Stimulated activated naive CD4-positive, alpha-beta T cell treated with Interleukin-2 at 50 U/mL for 16 hours (primary cell): Measurements from ENCODE around the gene PRG2.
"Not testable (repeated sequence)": the region's sequence is repeated elsewhere in the genome, so short reads cannot be mapped to it uniquely, and the experiment has no call there.

Source experiments
- DNase-seq: peaks from one replicate; lab custom pipeline; 2025; lab: John Stamatoyannopoulos, UW

Gene PRG2

DNA sequence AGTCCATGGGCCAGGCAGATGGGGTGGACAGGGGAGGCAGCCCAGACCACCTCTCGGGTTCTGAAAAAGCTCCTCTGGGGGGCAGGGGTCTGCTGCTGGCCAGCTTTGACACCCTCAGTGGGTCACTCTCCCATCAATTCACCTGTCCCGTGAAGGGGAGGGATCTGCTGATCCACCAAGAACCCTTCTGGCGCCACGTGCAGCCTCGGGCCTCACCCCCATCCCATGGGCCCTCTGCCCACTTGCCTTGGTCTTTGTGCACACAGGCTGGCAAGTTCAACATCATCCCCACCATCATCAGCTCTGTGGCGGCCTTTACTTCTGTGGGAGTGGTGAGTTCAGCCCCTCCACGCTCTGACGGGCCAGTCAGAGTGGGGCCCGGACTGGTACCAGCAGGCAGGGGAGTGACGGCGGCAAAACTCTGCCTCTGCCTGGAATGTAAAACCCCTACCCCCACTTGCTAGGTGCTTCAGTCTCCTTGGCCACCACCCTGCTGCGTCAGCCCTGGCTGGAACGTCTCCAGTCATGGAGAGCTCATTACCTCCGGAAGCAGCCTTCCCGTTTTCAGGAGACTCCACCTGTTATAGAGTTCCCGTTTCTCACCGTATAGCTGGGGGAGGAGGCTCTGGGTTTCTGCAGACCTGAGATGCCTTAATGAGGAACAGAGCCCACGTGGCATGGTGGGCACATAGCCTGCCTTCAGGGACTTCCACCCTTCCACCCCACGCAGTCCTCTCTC lies 22.2 kb downstream of the PRG2 start:
- no peak for DNase-seq

DNA sequence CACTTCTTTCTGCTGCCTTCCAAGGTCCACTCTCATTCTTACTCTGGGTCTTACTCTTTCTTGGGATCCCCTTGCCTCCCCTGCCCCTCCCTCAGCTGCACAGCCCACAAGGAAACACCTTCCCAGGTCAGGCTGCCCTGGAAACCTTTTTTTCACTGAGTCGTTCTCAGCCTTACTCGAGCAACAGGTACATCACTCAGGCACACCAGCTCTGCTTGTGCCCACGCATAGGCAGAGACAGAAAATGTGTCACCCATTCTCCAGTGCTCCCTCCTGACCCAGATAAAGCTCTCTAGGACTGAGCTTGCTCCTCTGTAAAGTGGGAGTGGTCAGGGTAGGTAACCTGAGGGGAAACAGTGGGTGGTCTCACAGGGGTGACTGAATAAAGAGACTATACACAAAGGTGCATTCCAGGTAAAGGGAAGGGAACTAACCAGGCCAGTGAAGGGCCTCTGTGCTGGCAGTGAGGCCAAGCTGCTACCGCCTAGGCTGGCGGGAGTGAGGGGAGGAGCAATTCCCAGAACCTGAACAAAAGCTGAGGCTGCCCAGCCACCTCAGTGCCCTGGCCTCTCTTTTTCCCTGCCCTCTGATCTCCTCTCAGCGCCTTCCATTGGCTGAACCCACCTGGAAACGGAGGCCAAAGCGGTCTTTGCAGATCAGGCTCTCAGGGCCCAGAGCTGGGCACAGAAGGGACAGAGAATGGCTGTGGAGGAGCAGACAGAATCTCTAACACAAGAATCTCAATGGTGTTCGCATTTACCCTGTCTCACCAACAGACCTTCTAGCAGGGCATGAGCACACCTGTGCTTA lies 25.4 kb downstream of the PRG2 start:
- no peak for DNase-seq

DNA sequence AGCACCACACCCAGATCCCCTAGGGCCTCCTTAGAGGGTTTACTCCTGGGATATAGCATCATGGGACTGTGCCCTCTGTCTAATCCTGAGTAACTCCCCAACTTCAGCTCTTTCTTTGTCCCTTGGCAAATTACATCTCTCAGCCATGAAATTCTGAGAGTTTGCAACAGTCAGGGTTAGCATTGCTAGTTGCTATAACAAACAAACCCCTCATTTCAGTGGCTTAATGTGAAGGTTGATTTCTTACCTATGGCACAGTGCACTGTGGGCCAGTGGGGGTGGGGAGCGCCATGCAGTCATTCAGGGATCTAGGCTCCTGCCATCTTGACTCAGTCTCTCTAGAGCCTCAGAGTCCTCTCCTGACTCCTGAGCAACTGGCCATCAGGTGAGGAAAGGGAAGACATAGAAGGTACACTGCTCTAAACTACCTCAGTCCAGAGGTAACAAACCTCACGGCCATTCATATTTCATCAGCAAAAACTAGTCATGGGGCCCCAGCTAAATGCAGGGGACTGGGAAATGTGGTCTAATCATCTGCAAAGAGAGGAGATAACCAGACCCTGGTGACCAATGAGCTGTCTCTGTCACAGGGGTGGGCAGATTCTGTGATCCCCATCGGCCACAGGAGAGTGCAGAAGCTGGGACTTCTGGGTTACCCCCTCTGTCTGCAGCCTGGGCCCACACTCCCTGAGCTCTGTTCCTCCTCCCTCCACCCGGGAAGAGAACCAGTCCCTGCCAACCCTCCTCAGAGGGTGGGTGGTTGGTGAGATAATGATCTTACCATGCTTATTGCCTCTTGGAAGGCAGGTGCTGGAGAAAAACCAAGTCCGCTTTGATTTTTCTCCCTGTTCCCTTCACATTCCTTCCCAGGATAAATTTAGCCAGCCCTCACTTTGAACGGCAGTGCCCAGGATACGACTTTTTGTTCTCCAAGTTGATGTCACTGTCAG lies 27.0 kb downstream of the PRG2 start:
- DNase-seq = no peak

DNA sequence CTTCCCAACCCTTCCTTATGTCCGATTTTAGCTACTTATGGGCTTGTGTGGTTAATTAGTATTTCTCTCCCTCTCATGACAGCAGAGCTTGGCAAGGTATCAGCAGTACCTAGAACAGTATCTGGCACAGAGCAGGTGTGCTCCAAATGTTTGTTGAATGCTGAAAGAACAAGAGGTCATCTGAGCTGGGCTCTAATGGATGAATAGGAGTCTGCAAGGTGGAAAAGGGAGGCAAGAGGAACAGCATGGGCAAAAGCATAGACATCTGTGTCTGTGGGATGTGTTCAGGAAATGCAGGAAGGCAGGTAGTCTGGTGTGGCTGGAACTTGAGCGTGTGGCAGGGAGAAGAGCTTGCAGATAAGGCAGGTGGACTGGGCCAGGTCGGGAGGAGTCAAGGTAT lies 28.5 kb downstream of the PRG2 start:
- no peak for DNase-seq

DNA sequence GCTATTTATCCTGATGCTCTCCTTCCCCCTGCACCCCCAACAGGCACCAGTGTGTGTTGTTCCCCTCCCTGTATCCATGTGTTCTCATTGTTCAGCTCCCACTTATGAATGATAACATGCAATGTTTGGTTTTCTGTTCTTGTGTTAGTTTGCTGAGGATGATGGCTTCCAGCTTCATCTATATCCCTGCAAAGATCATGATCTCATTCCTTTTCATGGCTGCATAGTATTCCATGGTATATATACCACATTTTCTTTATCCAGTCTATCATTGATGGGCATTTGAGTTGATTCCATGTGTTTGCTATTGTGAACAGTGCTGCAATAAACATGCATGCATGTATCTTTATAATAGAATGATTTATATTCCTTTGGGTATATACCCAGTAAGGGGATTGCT lies 29.0 kb downstream of the PRG2 start:
- DNase-seq = not testable (repeated sequence)

DNA sequence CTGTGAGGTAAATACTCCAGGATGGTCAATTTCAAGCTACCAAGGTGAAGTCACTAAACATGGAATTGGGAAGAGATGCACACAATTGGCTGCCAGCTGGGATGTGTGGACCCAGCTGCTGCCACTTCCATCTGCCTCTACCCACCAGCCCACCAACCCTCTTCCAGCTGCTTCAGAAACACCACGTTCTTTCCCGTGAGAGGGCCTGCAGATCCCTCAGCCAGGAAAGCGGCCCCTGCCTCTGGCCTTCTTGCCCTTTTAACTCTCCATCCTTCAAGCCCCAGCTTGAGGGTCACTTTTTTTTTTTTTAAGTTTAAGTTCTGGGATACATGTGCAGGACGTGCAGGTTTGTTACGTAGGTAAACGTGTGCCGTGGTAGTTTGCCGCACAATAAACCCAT lies 29.5 kb downstream of the PRG2 start:
- no peak for DNase-seq

DNA sequence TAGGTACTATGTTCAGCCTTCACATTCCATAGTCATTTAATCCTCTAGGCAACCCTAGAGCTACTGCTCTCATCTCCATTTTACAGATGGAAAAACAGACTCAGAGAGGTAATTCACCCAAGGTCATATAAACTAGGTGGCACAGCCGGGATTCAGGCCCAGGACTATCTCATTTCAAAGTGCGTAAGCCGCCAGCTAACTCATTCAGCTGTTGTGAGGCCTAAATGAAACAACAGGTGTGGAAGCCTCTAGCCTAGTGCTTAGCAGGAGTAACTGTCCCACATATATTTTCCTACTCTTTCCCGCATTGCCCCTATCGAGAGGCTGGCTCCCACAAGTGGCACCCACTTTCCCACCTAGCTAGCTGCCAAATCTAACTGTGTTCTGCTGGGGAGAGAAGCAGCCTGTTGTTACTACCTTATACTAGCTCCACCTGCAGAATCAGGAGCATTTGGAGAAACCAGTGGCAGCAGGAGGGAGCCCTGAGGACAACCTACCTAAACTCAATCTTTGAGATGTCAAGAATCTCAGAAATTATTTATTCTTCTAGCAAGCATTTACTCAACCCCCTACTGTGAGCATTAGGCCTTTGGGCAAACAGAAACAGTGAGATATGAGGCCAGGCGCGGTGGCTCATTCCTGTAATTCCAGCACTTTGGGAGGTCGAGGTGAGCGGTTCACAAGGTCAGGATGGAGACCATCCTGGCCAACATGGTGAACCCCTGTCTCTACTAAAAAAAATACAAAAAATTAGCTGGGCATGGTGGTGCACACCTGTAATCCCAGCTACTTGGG lies 30.4 kb downstream of the PRG2 start:
- DNase-seq = no peak

DNA sequence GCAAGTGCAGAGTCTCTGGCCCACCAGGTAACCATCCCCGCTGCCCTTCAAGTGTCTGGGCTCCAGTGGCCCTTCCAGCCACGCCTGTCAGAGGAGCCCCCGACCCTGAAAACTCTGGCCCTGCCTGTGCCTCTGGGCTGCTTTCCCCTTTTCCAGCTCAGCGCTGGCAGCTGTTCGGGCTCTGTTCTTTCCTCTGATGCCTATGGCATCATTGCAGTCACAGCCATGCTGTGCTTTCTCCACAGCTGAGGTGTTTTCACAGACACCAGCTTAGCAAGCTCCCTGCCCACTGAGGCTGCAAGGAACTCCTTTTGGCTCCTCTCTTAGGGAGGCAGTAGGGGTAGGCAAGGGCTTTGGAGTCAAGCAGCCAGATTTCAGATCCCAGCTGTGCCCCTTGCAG lies 31.1 kb downstream of the PRG2 start:
- no peak for DNase-seq

DNA sequence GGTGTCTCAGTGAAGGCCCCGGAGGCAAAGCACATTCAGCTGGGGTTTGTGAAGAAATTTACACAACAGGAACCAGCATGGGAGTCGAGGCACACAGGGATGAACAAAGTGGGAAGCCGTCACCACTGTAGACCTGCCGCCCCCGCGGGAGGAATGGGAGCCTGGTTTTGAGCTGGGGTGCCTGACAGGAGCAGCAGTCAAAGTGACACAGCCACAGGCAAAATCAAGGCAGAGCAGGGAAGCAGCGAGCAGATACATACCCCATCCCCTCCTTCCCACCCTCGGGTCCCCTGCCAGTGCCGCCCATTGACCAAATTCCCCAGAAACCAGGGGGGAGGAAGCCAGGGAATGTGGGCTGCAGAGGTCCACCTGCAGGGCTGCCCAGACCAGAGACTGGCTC lies 31.5 kb downstream of the PRG2 start:
- DNase-seq = no peak

DNA sequence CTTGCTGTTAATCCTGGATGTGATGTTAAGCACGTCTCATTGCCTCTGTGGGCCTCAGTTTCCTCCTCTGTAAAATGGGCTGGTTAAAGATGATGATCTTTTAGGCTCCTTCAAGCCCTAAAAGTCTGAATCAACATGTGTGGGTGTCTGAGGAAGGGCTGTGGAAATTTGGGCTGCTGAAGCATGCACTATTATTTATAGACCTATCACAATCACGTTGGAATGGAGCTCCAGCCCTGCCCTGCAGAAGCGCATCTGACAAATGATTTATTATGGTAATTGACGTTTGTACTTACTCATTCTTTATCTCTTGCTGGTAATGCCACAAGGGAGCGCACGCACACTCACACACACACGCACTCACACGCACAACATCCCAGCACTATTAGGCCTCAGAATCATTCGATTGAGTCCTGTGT lies 31.9 kb downstream of the PRG2 start:
- no peak for DNase-seq

DNA sequence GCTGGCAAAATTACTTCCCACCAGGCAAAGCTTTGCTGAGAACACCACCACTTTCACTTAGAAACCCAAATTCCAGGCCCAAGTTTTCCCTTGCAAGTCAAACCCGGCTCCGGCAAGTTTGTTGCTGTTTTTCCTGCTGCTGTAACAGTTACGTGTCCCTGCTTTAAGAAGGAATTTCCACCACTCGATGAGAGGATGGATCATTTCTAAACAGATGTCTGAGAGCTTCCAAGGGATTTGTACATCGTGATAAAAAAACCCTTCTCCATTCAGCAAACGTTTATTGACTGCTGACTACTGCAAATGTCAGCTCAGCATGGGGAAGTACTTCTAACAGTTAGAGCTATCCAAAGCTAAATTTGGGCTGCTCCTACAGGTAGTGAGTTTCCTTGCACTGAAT lies 32.6 kb downstream of the PRG2 start:
- DNase-seq = no peak

DNA sequence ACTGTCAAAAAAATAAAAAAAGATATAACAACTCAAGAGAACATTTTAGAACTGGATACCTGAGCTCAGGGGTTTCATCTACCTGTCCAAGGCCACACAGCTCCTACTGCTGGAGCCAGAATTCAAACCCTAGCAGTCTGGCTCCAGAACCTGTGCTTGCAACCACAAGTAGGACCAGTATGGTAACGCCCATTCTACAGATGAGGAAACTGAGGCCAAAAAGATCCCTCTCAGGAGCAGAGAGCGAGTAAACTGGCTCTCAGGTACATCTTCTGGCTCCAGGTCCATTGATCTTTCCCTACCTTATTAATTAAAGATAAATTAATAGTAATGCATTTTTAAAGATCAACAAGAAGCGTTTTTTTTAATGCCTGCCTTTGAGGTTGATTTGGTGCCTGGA lies 33.1 kb downstream of the PRG2 start:
- no peak for DNase-seq

DNA sequence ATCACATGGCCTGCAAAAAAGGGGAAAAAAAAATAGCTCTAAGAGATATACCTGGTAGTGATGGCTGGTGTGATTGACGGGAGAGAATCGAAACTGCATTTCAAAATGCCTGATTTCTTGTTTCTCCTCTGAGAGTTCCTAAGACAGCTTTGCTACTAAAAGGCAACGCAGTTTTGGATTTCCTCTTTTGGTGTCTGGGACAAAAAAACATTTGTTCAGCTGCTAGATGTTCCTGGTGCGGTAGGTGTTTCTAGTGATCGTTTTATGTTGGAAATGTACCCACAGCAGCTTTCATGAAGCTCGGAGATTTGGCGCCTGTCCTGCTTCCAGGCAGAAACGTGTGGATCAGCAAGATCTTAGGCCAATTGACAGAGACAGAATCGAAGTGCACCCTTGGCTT lies 34.2 kb downstream of the PRG2 start:
- no peak for DNase-seq

DNA sequence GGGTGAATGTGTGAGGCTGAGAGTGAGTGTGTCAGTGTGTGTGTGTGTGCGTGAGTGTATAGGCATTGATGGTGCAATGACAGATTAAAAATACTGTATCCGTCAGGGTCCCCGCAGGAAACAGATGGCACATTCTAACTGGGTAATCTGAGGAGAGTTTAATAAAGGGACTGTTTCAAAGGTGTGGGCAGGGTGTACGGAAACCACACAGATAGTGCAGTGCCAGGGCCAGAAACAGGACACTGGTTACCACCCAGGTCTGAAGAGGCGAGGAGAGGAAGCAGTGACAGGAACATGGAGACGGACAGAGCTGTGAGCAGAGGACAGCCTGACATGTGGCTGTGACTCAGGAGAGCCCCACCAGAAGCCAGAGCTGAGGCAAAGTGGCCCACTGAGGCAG lies 35.8 kb downstream of the PRG2 start:
- DNase-seq = no peak

DNA sequence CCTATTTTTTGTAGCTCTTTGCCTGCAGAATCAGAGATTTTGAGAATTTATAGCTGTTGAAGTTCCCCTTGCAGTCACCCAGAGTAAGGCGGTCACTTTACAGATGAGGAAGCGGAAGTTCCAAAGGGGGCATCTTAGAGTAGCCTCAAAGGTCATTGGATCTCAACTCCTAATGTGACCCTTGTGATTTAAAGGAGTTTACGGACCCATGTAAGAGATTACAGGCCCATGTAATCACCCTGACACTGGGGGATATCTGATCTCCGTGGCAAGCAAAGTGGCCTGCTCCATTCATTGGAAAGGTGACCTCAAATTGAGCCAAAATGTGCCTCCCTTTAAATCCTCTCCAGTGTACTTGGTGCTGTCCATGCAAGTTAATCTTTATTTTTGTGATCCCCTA lies 36.6 kb downstream of the PRG2 start:
- no peak for DNase-seq

DNA sequence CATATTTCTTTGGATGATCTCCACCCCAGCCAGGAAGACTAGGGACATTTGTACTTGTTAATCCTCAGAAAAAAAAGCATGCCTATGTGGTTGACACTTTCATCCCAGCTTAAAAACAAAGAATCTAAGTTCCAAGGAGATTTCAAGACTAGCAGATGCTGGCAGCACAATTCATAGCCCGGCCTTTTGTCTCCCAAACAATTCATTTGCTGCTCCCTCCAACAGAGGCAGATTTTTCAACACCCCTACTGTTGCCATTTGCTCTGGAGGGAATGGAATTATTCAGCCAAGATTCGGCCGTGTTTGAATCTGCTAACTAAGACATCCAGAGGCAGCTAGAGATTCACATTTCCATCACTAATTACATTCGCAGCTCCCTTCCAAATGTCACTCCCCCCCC lies 37.0 kb downstream of the PRG2 start:
- DNase-seq = no peak

DNA sequence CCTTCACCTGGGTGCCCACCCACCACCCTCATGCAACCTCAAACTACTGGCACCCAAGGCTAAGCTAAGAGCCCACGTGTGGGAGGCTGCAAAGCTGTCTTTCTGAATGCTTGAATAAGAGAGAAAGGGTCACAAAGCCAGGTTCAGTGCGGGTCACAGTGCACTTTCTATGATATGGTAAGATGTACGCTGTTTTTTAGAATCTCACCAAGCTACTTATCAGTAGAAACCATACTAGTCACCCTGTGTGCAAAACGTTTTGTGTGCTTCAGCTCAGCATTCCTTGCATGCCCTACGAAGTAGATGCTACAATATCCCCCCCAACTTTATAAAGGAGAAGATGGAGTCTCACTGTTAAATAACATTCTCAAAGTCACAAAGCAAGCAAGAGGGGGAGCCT lies 37.4 kb downstream of the PRG2 start:
- DNase-seq = no peak

DNA sequence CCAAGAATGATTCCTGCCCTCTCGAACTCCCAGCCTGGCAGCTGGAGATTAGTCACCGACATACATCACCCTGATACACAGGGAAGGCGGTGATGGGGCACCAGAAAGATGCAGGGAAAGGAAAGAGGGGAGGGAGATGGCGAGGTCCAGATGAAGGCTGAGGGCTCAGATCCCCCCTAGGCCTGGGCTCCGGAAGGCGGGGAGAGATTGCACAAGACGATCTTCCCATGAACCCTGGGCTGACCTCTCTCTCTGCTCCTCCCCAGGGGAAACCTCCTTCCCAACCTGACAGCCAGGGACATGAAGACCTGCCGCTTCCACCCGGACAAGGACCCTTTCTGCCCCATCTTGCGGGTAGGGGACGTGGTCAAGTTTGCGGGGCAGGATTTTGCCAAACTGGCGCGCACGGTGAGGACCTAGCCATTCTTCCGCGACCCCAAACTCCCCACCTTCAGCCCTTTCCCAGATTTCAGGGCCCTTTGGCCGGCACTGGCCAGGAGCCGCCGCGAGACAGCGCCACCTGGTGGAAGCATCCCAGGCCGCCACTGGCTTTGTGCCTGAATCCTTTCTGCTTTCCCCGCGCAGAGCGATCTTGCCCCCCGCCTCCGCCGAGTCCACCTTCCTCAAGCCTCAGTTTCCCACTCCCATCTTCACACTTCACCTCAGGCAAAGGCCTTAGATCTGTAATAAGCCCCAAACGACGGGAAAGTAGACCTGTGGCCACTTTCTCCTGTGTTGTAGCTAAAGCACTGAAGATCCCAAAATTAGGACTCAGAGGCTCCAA lies 40.8 kb downstream of the PRG2 start:
- DNase-seq = peak; percentile 52

DNA sequence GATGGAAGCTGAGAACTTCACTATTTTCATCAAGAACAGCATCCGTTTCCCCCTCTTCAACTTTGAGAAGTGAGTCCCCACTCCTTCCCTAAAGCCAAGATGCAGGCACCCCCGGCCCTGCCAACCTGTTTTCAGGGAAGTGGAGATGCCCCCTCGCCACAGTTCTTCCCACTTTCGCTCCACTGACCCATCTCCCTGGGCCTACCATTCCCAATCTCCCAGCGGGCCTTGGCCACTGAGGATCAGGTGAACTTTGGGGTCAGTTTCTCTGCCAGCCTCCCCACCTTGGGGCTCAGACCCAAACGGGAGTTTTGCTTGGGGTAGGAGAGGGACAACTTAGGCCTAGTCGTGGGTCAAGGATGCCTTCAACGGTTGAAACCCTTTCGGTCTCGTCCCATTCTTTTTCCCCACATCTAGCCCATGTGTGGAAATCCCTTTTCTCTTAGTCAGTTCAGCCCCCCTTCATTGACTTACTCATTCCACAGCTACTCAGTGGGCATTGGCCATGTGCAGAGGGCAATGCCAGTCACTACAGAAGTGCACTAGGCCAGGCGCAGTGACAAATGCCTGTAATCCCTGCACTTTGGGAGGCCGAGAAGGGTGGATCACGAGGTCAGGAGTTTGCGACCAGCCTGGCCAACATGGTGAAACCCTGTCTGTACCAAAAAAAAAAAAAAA lies 41.7 kb downstream of the PRG2 start:
- DNase-seq = no peak

DNA sequence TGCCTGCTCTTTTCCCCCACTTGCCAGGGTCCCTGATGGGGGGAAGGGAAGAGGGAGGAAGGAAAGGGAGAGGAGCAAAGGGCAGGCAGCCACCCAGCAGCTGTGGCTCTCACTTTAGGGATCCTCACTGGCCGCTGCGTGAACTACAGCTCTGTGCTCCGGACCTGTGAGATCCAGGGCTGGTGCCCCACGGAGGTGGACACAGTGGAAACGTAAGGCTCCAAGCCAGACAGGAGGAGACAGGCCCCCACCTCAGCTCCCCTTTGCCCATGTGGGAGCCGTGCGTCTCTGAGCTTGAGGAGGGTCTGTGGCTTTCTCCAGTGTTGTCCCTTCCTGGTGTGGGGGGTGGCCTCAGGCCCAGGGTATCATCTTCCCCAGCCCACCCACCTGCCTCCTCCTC lies 42.4 kb downstream of the PRG2 start:
- no peak for DNase-seq
